Panc1 (cell line): ENCODE measurements around the gene HK2.

Experiments used
- TCF7L2 ChIP-seq: IDR thresholded peaks from 2 replicates; pipeline ENCODE4 v1.6.1; 2011; ENCODE audit warnings: mild to moderate bottlenecking, low read depth, low read length, inconsistent platforms
- TF ChIP-seq, protein P1 (sequence below): fragments of 450-650 bp; IDR thresholded peaks from 2 replicates; pipeline ENCODE4 v1.5.1; 2017; ENCODE audit warnings: mild to moderate bottlenecking

DNA sequence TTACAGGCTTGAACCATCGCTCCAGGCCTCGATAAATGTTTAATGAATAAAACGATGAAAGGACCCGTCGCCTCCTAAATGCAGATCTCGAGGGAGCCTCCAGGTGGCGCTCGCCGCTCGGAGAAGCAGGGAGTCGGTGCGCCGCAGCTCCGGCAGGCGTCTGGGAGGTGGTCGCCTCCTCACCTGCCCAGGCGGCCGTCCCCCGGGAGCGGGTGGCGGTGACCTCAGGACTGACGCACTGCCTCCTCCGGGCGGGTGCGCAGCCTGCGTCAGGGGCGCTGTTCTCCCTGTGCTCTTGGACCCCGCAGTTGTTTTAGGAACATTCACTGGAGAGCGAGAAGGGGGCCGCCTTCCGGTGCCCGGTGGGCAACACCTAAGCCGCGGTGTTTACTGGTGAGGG, 85.9 kb downstream of the HK2 start:
- TF ChIP-seq, protein P1, sequence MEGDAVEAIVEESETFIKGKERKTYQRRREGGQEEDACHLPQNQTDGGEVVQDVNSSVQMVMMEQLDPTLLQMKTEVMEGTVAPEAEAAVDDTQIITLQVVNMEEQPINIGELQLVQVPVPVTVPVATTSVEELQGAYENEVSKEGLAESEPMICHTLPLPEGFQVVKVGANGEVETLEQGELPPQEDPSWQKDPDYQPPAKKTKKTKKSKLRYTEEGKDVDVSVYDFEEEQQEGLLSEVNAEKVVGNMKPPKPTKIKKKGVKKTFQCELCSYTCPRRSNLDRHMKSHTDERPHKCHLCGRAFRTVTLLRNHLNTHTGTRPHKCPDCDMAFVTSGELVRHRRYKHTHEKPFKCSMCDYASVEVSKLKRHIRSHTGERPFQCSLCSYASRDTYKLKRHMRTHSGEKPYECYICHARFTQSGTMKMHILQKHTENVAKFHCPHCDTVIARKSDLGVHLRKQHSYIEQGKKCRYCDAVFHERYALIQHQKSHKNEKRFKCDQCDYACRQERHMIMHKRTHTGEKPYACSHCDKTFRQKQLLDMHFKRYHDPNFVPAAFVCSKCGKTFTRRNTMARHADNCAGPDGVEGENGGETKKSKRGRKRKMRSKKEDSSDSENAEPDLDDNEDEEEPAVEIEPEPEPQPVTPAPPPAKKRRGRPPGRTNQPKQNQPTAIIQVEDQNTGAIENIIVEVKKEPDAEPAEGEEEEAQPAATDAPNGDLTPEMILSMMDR, result peak; percentile 94
- TF ChIP-seq TCF7L2, result peak; percentile 40; the same call in 1 of the 2 replicates
